Measurements from ENCODE around the gene RNF150.
"Not testable (repeated sequence)": the region's sequence is repeated elsewhere in the genome, so short reads cannot be mapped to it uniquely, and the experiment has no call there.

GRCh38 chr4:141165001-141165400, 31.7 kb upstream of the RNF150 start:
- TF ChIP-seq CTCF (IDR thresholded peaks at IDR 0.05; ENCODE audit: low read depth, low read length); EZH2phosphoT487 (IDR thresholded peaks at IDR 0.05; ENCODE audit: low read depth): not testable (repeated sequence)

Measured in OCI-LY3 (cell line).